Measurements from ENCODE around the gene CDH23.

DNA sequence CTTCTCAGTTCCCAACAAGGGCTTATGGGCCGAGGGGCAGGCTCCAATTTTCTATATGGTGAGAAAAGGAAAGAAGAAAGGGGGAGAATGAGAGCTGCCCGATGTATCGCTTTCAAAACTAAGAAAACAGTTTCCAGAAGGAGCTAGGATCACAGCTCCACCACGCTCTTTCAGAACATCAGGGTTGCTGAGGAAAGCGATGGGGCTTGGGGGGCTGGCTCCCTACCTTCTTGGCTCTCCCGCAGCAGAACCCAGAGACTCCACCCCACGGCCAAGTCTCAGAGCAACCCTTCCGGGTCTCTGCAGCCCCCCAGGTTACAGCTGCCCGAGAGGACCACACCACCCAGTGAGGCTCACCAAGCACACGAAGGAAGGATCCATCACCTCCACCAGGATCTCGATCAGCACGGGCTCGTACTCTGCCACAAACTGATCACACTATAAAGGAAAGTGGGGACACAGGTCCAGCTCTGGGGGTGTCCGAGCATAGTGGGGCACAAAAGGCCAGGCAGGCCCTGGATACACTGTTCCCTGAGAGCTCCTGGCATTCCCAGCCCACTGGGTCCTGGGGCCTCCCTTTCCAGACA, 422.0 kb downstream of the CDH23 start:
- TF ChIP-seq CTCF (IDR thresholded peaks at IDR 0.05) (no peak), POLR2A (IDR thresholded peaks at IDR 0.05) (no peak)
